ENCODE results near the gene MAK.
"Not testable (repeated sequence)": the region's sequence is repeated elsewhere in the genome, so short reads cannot be mapped to it uniquely, and the experiment has no call there.

Gene MAK

DNA sequence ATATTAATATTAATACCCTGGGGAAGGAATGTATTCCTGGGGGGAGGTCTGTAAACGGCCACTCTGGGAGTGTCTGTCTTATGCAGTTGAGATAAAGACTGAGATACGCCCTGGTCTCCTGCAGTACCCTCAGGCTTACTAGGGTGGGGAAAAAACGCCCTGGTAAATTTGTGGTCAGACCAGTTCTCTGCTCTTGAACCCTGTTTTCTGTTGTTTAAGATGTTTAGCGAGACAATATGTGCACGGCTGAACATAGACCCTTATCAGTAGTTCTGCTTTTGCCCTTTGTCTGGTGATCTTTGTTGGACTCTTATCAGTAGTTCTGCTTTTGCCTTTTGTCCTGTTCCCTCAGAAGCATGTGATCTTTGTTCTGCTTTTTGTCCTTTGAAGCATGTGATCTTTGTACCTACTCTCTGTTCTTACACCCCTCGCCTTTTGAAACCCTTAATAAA lies 15.5 kb upstream of the MAK start:
- not testable (repeated sequence) for DNase-seq (ENCODE audit: low read depth in 2 of 2)

DNA sequence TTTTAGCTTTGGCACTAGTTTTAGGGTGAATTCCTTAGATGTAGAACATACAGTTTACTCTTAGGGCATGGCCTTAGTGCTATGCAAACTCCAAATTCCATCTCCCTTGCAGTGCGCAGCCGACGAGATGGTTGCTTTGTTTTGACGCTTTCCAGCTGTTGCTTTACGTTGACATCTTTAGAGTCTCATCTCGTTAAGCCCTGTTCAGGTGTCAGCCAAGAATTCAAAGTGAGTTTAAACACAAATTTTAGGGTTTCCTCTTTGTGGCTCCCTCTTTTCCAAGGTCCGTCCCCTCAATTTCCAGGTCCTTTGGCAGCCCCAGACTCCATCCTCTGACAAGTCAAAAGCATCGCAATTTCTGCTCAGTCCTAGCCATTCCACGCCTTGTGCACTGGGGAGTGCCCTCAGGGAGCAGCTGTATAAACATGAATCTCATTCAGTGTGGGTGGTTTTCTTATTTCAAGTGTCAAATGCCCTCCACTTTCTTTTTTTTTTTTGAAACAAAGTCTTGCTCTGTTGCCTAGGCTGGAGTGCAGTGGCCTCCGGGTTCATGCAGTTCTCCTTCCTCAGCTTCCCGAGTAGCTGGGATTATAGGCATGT lies 14.1 kb upstream of the MAK start:
- no peak for DNase-seq (ENCODE audit: low read depth in 2 of 2)

GRCh38 chr6:10850728-10851127 lies 12.4 kb upstream of the MAK start:
- DNase-seq (ENCODE audit: low read depth in 2 of 2), result no peak

GRCh38 chr6:10849901-10850300 lies 11.6 kb upstream of the MAK start:
- no peak for DNase-seq (ENCODE audit: low read depth in 2 of 2)

GRCh38 chr6:10847684-10848083 lies 9.3 kb upstream of the MAK start:
- no peak for DNase-seq (ENCODE audit: low read depth in 2 of 2)

GRCh38 chr6:10843554-10843953 lies 5.2 kb upstream of the MAK start:
- DNase-seq (ENCODE audit: low read depth in 2 of 2), result no peak

- DNase-seq (ENCODE audit: low read depth in 2 of 2), result no peak
These were observed 525 bp upstream of the MAK start for GRCh38 chr6:10838794-10839333.

GRCh38 chr6:10837622-10837994 lies 731 bp downstream of the MAK start:
- no peak for DNase-seq (ENCODE audit: low read depth in 2 of 2)

GRCh38 chr6:10837009-10837621 lies 1.2 kb downstream of the MAK start:
- no peak for DNase-seq (ENCODE audit: low read depth in 2 of 2)

- DNase-seq (ENCODE audit: low read depth in 2 of 2), result no peak
These were observed 3.5 kb downstream of the MAK start for GRCh38 chr6:10834823-10835222.

DNA sequence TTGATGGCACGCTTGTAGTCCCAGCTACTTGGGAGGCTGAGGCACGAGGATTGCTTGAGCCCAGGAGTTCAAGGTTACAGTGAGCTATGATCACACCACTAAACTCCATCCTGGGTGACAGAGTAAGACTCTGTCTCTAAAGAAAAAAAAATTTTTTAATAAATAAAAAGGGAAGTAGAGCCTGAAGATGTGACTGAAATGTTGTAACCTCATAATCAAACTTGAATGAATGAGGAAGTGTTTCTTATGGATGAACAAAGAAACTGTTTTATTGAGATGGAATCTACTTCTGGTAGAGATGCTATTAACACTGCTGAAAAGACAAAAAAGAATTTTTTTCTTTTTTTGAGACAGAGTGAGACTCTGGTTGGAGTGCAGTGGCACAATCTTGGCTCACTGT lies 6.7 kb downstream of the MAK start:
- no peak for DNase-seq (ENCODE audit: low read depth in 2 of 2)

DNA sequence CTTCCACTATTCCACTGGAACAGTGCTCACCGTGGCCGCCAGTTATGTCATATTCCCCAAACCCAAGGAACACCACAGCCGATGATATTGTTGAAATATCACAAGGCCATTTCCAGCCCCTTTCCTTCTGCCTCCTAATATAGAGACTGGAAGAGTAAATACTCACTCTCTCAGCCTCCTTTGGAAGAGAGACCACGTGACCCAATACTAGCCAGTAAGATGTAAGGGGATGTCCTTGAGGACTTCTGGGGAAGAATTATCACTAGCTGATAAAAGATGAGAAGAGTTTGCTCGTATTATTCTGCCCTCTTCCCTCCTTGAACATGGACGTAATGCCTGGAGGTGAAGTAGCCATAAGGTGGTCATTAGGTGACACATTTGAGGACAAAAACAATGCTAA lies 13.5 kb downstream of the MAK start:
- no peak for DNase-seq (ENCODE audit: low read depth in 2 of 2)

GRCh38 chr6:10824297-10824696 lies 14.0 kb downstream of the MAK start:
- DNase-seq (ENCODE audit: low read depth in 2 of 2), result no peak

DNA sequence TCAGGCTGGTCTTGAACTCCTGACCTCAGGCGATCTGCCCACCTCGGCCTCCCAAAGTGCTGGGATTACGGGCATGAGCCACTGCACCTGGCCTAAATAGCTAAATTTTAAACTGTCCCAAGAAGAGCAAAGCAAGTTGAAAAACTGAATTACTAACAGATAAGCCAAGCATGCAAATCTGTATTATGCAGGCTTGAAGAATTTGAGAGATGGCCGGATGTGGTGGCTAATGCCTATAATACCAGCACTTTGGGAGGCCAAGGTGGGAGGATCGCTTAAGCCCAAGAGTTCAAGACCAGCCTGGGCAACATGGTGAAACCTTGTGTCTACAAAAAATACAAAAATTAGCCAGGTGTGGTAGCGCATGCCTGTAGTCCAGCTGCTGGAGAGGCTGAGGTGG lies 24.2 kb downstream of the MAK start:
- not testable (repeated sequence) for DNase-seq (ENCODE audit: low read depth in 2 of 2)

GRCh38 chr6:10809098-10809497 lies 29.2 kb downstream of the MAK start:
- DNase-seq (ENCODE audit: low read depth in 2 of 2), result no peak

- no peak for DNase-seq (ENCODE audit: low read depth in 2 of 2)
These were observed 30.0 kb downstream of the MAK start for GRCh38 chr6:10808376-10808775.

DNA sequence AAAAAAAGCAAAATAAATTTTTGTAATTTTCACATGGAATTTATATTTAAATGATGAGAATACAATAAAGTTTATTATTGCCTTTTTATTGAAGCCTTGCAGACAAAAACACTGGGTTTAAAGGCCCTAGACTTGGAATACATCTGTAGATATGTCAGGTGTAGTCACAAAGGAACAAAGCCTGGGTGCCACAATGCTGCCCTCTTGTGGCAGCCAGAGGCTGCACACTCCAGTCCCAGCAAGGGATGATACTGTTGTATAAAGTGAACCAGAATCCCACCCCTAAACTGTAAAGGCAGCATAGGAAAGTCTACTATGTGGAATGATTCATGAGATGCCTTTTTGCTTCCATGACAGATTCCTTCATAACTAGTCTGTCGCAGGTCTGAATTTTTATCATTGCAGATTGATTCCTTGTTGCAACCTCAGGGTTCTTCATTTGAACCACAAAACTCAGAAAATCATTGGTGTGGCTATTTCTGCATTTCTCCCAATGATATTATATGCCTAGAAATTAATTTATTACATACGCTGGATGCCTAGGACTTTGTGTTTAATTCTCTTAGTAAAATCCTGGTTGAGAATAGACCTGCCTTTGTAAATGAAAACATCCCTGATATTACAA lies 37.0 kb downstream of the MAK start:
- peak; percentile 39 for DNase-seq (ENCODE audit: low read depth in 2 of 2)

DNA sequence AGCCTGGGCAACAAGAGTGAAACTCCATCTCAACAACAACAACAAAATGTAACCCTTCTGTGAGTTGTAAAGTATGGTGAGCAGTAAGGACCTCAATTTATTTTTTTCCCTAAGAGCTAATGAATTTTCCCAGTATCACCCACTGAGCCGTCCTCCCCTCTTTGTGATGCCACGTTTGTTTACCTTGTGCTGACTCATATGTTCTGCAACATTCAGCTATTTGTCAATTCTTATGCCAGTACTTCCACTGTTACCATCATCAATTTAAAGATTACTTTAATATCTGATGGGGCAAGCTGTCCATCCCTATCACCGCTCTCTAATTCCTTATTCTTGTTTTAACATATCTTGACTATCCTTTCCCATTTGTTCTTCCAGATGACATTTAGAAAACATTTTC lies 37.5 kb downstream of the MAK start:
- no peak for DNase-seq (ENCODE audit: low read depth in 2 of 2)

DNA sequence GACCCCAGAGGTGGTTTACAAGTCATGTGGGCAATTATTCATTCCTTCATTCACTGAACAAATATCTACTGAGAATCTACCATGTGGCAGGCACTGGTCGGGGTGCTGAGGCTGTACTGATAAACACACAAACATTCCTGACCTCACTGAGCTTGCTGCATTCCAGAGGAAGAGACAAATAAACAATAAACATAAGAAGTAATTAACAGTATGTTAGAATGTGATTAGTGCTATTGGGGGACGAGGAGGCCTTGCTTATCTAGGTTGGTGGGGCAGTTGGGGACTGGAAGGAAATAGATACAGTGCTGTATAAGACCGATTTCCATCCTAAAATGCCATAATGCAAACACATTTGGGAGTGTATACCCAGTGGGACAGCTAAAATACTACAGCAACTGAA lies 44.1 kb downstream of the MAK start:
- no peak for DNase-seq (ENCODE audit: low read depth in 2 of 2)

DNA sequence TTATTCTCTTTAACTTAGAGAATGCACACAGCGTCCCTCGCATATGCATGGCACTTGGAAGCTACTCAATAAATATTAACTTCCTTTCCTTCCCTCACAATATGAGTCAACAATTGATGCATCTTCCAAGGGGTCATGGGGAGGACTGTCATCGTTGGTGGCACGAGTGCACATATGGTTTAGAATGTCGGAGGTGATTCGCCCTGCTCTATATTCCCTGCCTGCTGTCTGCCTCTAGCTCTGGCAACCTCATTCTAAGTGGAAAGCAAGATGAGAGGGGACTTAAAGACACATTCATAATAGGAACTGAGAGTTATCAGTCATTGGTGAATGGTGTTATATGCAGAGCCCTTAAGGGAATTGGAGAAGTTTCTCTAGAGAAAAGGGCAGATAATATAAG lies 44.6 kb downstream of the MAK start:
- no peak for DNase-seq (ENCODE audit: low read depth in 2 of 2)

DNA sequence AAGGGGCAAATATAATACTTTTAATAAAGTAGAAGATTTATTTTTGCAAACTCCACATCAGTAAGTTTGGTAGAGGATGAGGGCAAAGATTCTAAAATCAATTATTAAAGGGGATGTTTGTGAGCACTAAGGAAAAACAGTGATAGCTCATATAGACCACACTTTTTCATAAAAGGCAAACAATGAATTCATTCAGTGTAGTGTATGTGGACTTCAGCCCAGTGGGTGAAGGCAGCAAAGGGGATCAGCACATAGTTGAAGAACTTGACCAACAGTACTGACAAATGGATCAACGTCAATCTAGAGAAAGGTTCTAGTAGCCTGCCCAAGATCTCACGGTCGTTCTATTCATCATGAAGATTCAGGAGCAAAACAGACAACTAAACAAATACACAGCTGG lies 45.3 kb downstream of the MAK start:
- DNase-seq (ENCODE audit: low read depth in 2 of 2), result no peak

DNA sequence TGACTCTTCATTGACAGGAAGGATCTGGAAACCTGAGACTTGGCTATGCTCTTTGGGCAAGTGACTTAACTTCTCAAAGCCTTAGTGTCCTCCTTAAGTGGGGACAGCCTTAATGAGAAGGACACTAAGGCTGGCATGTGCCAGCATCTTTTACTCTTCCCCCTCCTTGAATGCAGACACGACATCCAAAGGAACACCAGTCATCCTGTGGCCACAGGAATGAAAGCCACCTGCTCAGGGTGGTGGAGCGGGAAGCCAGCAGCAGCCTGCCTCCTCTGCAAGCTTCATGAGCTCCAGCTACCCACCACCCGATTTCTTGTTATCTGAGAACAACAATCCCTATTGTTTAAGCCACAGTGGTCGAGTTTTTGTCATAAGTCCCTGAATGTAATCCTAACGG lies 46.2 kb downstream of the MAK start:
- no peak for DNase-seq (ENCODE audit: low read depth in 2 of 2)

- no peak for DNase-seq (ENCODE audit: low read depth in 2 of 2)
These were observed 46.7 kb downstream of the MAK start for GRCh38 chr6:10791673-10792072.

Measured in stimulated activated CD8-positive, alpha-beta memory T cell treated with anti-CD3 and anti-CD28 coated beads, Interleukin-2, amount 100 ng/mL, for 1 hour (primary cell).